GM10266 (cell line): Measurements from ENCODE around the gene NOL9.

Experiments used
- DNase-seq: peaks from one replicate; pipeline ENCODE4 v3.0.0; 2012; ENCODE audit errors: extremely low spot score
- TF ChIP-seq, protein P1 (sequence below): IDR thresholded peaks from 2 replicates; pipeline ENCODE4 v1.5.1; 2012; ENCODE audit warnings: mild to moderate bottlenecking, low read depth; ENCODE audit not compliant: control insufficient read depth, insufficient read depth; ENCODE audit errors: missing control alignments

NOL9 gene

DNA sequence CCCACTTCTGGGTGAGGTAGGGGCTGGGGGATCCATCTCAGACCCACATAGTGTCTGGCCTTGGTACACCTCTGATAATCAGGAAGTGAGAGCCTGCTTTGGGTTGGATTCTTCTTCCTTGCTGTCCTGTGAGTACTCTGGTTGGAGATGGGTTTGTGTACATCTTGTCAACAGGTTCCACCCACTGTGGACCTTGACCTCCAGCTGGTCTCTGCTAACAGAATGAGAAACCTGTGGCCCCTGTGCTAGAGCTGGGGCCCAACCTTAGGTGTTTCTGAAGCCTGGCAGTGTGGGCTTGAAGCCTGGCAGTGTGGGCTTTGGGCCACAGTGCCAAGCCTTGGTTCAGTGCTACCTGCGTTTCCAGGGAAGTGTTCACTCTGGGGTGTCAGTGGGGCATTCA, 28.1 kb upstream of the NOL9 start:
- peak; percentile 12 for DNase-seq
- TF ChIP-seq, protein P1, sequence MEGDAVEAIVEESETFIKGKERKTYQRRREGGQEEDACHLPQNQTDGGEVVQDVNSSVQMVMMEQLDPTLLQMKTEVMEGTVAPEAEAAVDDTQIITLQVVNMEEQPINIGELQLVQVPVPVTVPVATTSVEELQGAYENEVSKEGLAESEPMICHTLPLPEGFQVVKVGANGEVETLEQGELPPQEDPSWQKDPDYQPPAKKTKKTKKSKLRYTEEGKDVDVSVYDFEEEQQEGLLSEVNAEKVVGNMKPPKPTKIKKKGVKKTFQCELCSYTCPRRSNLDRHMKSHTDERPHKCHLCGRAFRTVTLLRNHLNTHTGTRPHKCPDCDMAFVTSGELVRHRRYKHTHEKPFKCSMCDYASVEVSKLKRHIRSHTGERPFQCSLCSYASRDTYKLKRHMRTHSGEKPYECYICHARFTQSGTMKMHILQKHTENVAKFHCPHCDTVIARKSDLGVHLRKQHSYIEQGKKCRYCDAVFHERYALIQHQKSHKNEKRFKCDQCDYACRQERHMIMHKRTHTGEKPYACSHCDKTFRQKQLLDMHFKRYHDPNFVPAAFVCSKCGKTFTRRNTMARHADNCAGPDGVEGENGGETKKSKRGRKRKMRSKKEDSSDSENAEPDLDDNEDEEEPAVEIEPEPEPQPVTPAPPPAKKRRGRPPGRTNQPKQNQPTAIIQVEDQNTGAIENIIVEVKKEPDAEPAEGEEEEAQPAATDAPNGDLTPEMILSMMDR, result no peak

GRCh38 chr1:6581561-6582305, 27.4 kb upstream of the NOL9 start:
- DNase-seq, result peak; percentile 39
- TF ChIP-seq, protein P1, result no peak

DNA sequence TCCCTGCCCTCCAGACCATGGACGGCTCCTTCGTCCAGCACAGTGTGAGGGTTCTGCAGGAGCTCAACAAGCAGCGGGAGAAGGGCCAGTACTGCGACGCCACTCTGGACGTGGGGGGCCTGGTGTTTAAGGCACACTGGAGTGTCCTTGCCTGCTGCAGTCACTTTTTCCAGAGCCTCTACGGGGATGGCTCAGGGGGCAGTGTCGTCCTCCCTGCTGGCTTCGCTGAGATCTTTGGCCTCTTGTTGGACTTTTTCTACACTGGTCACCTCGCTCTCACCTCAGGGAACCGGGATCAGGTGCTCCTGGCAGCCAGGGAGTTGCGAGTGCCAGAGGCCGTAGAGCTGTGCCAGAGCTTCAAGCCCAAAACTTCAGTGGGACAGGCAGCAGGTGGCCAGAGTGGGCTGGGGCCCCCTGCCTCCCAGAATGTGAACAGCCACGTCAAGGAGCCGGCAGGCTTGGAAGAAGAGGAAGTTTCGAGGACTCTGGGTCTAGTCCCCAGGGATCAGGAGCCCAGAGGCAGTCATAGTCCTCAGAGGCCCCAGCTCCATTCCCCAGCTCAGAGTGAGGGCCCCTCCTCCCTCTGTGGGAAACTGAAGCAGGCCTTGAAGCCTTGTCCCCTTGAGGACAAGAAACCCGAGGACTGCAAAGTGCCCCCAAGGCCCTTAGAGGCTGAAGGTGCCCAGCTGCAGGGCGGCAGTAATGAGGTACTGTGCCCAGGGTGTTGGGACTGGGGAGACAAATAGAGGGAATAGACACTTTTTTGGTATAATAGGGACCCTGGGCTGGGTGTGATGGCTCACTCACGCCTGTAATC, 26.5 kb upstream of the NOL9 start:
- DNase-seq, result peak; percentile 32
- TF ChIP-seq, protein P1, result no peak

- DNase-seq, result no peak
- TF ChIP-seq, protein P1, result no peak
Measured at GRCh38 chr1:6580119-6580592, 25.8 kb upstream of the NOL9 start.

GRCh38 chr1:6579374-6580118, 25.2 kb upstream of the NOL9 start, which contains the start of gene ZBTB48:
Gene ZBTB48 (plus strand): TSS chr1:6579994. CDS start chr1:6580610, 616 bp downstream.
- TF ChIP-seq, protein P1, result no peak
- DNase-seq, result peak; percentile 99

- no peak for DNase-seq
- TF ChIP-seq, protein P1, result no peak
Measured at GRCh38 chr1:6578624-6579373, 24.5 kb upstream of the NOL9 start.
